ENCODE data around the gene LRP1-AS. TPM values are rescaled to one million over a fixed set of nuclear protein-coding genes. Genes with fewer than 3 reads are reported as not detected.

The LRP1-AS gene
- total and polyA plus RNA-seq, 10 of the 15 experiments (the other 5 are each of a cell fraction or from before 2014, with no cell fraction given): not detected

- Histone ChIP-seq H3K9me3 (replicated peaks; ENCODE audit: control insufficient read depth, insufficient read depth, low read length) (no peaks in the 10 kb centered on the region), H3K79me2 (ENCODE audit: control insufficient read depth, insufficient read depth, low read length) (no peaks in the 10 kb centered on the region), H4K20me1 (ENCODE audit: control insufficient read depth, insufficient read depth) (no peaks in the 10 kb centered on the region), H3K4me3 (no peak overlapping the region), H3K36me3 (ENCODE audit: control insufficient read depth in 2 of 2, insufficient read depth in 2 of 2, low read length in 1 of 2) (no peaks in the 10 kb centered on the region), H3K9ac (ENCODE audit: control insufficient read depth, insufficient read depth, low read length) (no peak overlapping the region), H2AFZ (ENCODE audit: control insufficient read depth, low read depth, low read length) (no peak overlapping the region), H3K4me1 (ENCODE audit: control insufficient read depth, insufficient read depth, low read length) (no peaks in the 10 kb centered on the region), H3K27me3 (replicated peaks in 1 of 2; ENCODE audit: control insufficient read depth in 2 of 2, insufficient read depth in 2 of 2, low read length in 1 of 2) (no peaks in the 10 kb centered on the region), H3K4me2 (ENCODE audit: control insufficient read depth, insufficient read depth) (no peak overlapping the region), H3K27ac (ENCODE audit: control insufficient read depth, insufficient read depth) (no peak overlapping the region)
- ChIA-PET CTCF (no interaction called here), SMC1A (ENCODE audit: uncharacterized antibody, unreplicated experiment) (no interaction called here), POLR2A (no interaction called here), RAD21 (ENCODE audit: unreplicated experiment) (no interaction called here)
- in situ Hi-C loops (cut with MboI): no loop called here
- ATAC-seq: no peak
- no peak for DNase-seq (ENCODE audit: low read depth, low spot score)
- no TSS peak for BruUV-seq (replicated peaks)
- intact Hi-C loops (cut with micrococcal nuclease; ENCODE audit: unreplicated experiment): no loop called here
- TF ChIP-seq USF2 (IDR thresholded peaks at IDR 0.05; ENCODE audit: borderline replicate concordance, low read depth, low read length) (no peak), KAT2A (conservative IDR thresholded peaks at IDR 0.05; ENCODE audit: control insufficient read depth, low read depth, low read length) (no peak), BCL11A (IDR thresholded peaks at IDR 0.05; ENCODE audit: low read depth, low read length) (no peak), ZBED1 (IDR thresholded peaks at IDR 0.05; ENCODE audit: borderline replicate concordance) (no peak), TARDBP (IDR thresholded peaks at IDR 0.05; ENCODE audit: borderline replicate concordance) (no peak), E4F1 (IDR thresholded peaks at IDR 0.05; ENCODE audit: borderline replicate concordance, partially characterized antibody) (no peak), ZSCAN29 (IDR thresholded peaks at IDR 0.05) (no peak), FOXM1 (IDR thresholded peaks at IDR 0.05; ENCODE audit: low read depth, low read length) (no peak), SP1 (IDR thresholded peaks at IDR 0.05; ENCODE audit: low read depth, low read length) (no peak), ZNF384 (IDR thresholded peaks at IDR 0.05; ENCODE audit: borderline replicate concordance, low read depth, low read length) (no peak), NR2C1 (IDR thresholded peaks at IDR 0.05) (no peak), CHD1 (IDR thresholded peaks at IDR 0.05; ENCODE audit: low read depth, low read length) (no peak), POLR2A (IDR thresholded peaks at IDR 0.05; ENCODE audit: low read depth, low read length) (no peak), SRF (IDR thresholded peaks at IDR 0.05; ENCODE audit: low read depth in 2 of 2, low read length in 2 of 2) (no peak)
- TF ChIP-seq, protein P1, sequence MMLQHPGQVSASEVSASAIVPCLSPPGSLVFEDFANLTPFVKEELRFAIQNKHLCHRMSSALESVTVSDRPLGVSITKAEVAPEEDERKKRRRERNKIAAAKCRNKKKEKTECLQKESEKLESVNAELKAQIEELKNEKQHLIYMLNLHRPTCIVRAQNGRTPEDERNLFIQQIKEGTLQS (IDR thresholded peaks at IDR 0.05; ENCODE audit: borderline replicate concordance, extremely low read depth, low read depth, low read length): no peak
- FAIRE-seq: no peak
- 60% methylated on average over 14 of the region's 14 CpGs for WGBS (ENCODE audit: insufficient coverage, insufficient replicate concordance, low lambda C conversion rate, missing lambda C conversion rate)
Measured at GRCh38 chr12:57160741-57161140, 13.3 kb upstream of the LRP1-AS start.

Data from GM12878 (cell line).